ENCODE results near the gene ACBD4. TPM values are rescaled to one million over a fixed set of nuclear protein-coding genes. Genes with fewer than 3 reads are reported as not detected.

The ACBD4 gene
- total RNA-seq, 4 donors from 2014 or later, result 7.8 to 37.7 (median 26.1) TPM

GRCh38 chr17:45186801-45187354 is 51.4 kb downstream of the ACBD4 start:
- Histone ChIP-seq H3K27me3 (no peaks in the 10 kb centered on the region), H3K9me3 (no peaks in the 10 kb centered on the region), H3K27ac (no peak overlapping the region), H3K4me3 (no peak overlapping the region), H3K4me1 (no peaks in the 10 kb centered on the region), H3K36me3 (no peaks in the 10 kb centered on the region)
- intact Hi-C loops (cut with DNase I; ENCODE audit: low total_unique reads), result no loop called here
- DNase-seq, result no peak
- TF ChIP-seq CTCF (IDR thresholded peaks at IDR 0.05), result no peak
- TF ChIP-seq POLR2A (IDR thresholded peaks at IDR 0.05), result no peak

GRCh38 chr17:45189009-45189408 is 53.5 kb downstream of the ACBD4 start:
- TF ChIP-seq CTCF (IDR thresholded peaks at IDR 0.05) (no peak), POLR2A (IDR thresholded peaks at IDR 0.05) (no peak)
- intact Hi-C loops (cut with DNase I; ENCODE audit: low total_unique reads), result no loop called here
- no peaks in the 10 kb centered on the region for H3K9me3 ChIP-seq

GRCh38 chr17:45190503-45191255 is 55.2 kb downstream of the ACBD4 start:
- Histone ChIP-seq H3K27ac (no peak overlapping the region), H3K4me3 (no peak overlapping the region), H3K27me3 (no peaks in the 10 kb centered on the region), H3K9me3 (no peaks in the 10 kb centered on the region), H3K36me3 (no peaks in the 10 kb centered on the region), H3K4me1 (no peaks in the 10 kb centered on the region)
- DNase-seq, result no peak
- TF ChIP-seq POLR2A (IDR thresholded peaks at IDR 0.05) (no peak), CTCF (IDR thresholded peaks at IDR 0.05) (no peak)
- intact Hi-C loops (cut with DNase I; ENCODE audit: low total_unique reads), result no loop called here

More at GRCh38 chr17:45189009-45189408, 53.5 kb downstream of the ACBD4 start:
- Histone ChIP-seq H3K27ac (no peak overlapping the region), H3K36me3 (no peaks in the 10 kb centered on the region), H3K4me1 (no peaks in the 10 kb centered on the region), H3K4me3 (no peak overlapping the region), H3K27me3 (no peaks in the 10 kb centered on the region)
- no peak for DNase-seq

Small RNA genes lying within 50 kb of the gene (microRNA-seq; reads per million reads assigned to microRNA genes)
- not detected for gene MIR6784 (ENCODE audit: borderline microRNAs expressed, borderline replicate concordance)

Small RNA genes lying within 50 kb of the gene (small RNA-seq; reads per million reads assigned to genes)
- gene MIR6784, result not detected

Other genes starting within 250 kb of the ACBD4 start
- gene EFTUD2, start 236.2 kb upstream of the ACBD4 start, total RNA-seq, result 100 to 1,000 TPM in 2 of 4 donors, 10 to 100 TPM in 2; 12.4 to 129 (median 64.7) TPM
- gene GFAP, start 220.2 kb upstream of the ACBD4 start, total RNA-seq, result 1 to 10 TPM in 1 of 4 donors, not detected in 3; 3.7 TPM
- gene KIF18B, start 187.9 kb upstream of the ACBD4 start, total RNA-seq, result 1 to 10 TPM in 1 of 4 donors, not detected in 3; 4.4 TPM
- 10 to 100 TPM in 1 of 4 donors, 1 to 10 TPM in 1, under 1 TPM in 1, not detected in 1; 0.51 to 20.3 (median 3.3) TPM for gene C1QL1, start 167.4 kb upstream of the ACBD4 start, total RNA-seq
- 10 to 100 TPM; 26.8 to 57.1 (median 37.7) TPM for gene DCAKD, start 84.1 kb upstream of the ACBD4 start, total RNA-seq
- gene NMT1, start 74.4 kb upstream of the ACBD4 start, total RNA-seq, result 100 to 1,000 TPM in 1 of 4 donors, 10 to 100 TPM in 3; 25.6 to 115 (median 72.3) TPM
- 10 to 100 TPM in 2 of 4 donors, 1 to 10 TPM in 2; 1.5 to 90.8 (median 8.9) TPM for gene PLCD3, start 3.2 kb upstream of the ACBD4 start, total RNA-seq
- 10 to 100 TPM; 23.8 to 60.6 (median 26.7) TPM for gene HEXIM1, start 12.8 kb downstream of the ACBD4 start, total RNA-seq
- 10 to 100 TPM in 1 of 4 donors, 1 to 10 TPM in 2, not detected in 1; 3.0 to 11.6 (median 7.6) TPM for gene HEXIM2, start 26.2 kb downstream of the ACBD4 start, total RNA-seq
- 10 to 100 TPM in 1 of 4 donors, 1 to 10 TPM in 3; 2.6 to 12.3 (median 3.6) TPM for gene FMNL1, start 86.2 kb downstream of the ACBD4 start, total RNA-seq
- not detected for gene SPATA32, start 126.4 kb downstream of the ACBD4 start, total RNA-seq
- gene MAP3K14, start 181.3 kb downstream of the ACBD4 start, total RNA-seq, result 10 to 100 TPM in 1 of 4 donors, 1 to 10 TPM in 3; 1.0 to 22.1 (median 4.9) TPM